Neural progenitor cell (in vitro differentiated cells): Measurements from ENCODE around the gene IL5. TPM values are rescaled to one million over a fixed set of nuclear protein-coding genes. Genes with fewer than 3 reads are reported as not detected.

Source experiments
- DNase-seq: peaks from one replicate; pipeline ENCODE4 v3.0.0-alpha.2; 2016; ENCODE audit warnings: low spot score
- H2AFZ ChIP-seq: fragments of 200-600 bp; sonication (generic); replicated peaks from 2 replicates; pipeline ENCODE4 v1.6.1; 2016; ENCODE audit warnings: antibody characterized with exemption
- H3F3A ChIP-seq: fragments of 200-600 bp; sonication (generic); 2 replicates; pipeline ENCODE4 v1.6.1; 2016; ENCODE audit warnings: antibody characterized with exemption, low read depth
- H3K27ac ChIP-seq: fragments of 200-600 bp; sonication (generic); 2 replicates; pipeline ENCODE4 v1.5.1; 2016; ENCODE audit warnings: mild to moderate bottlenecking
- H3K27me3 ChIP-seq: fragments of 200-600 bp; sonication (generic); 2 replicates; pipeline ENCODE4 v1.6.1; 2016; ENCODE audit warnings: mild to moderate bottlenecking, moderate library complexity
- H3K36me3 ChIP-seq: fragments of 200-600 bp; sonication (generic); 2 replicates; pipeline ENCODE4 v1.5.1; 2016
- H3K4me1 ChIP-seq: fragments of 200-600 bp; sonication (generic); 2 replicates; pipeline ENCODE4 v1.6.1; 2016; ENCODE audit warnings: mixed run types
- H3K4me2 ChIP-seq: fragments of 200-600 bp; sonication (generic); 2 replicates; pipeline ENCODE4 v1.6.1; 2016
- H3K4me3 ChIP-seq: fragments of 200-600 bp; sonication (generic); 2 replicates; pipeline ENCODE4 v1.5.1; 2016
- H3K79me2 ChIP-seq: fragments of 200-600 bp; sonication (generic); 2 replicates; pipeline ENCODE4 v1.6.1; 2016; ENCODE audit warnings: low read depth
- H3K9ac ChIP-seq: fragments of 200-600 bp; sonication (generic); 2 replicates; pipeline ENCODE4 v1.6.1; 2016
- H3K9me3 ChIP-seq: fragments of 200-600 bp; sonication (generic); 2 replicates; pipeline ENCODE4 v1.5.1; 2016; ENCODE audit warnings: low read depth
- H4K20me1 ChIP-seq: fragments of 200-600 bp; sonication (generic); 2 replicates; pipeline ENCODE4 v1.6.1; 2016; ENCODE audit warnings: low read depth
- H3K27ac Mint-ChIP-seq: 3 replicates; pipeline ENCODE4 v1.8.0; 2021; ENCODE audit warnings: mixed read lengths
- H3K27me3 Mint-ChIP-seq: 2 replicates; pipeline ENCODE4 v1.8.0; 2022; ENCODE audit warnings: low read depth, mild to moderate bottlenecking, inconsistent platforms, moderate library complexity, mixed read lengths; ENCODE audit not compliant: insufficient read depth
- H3K36me3 Mint-ChIP-seq: 3 replicates; pipeline ENCODE4 v1.8.0; 2021; ENCODE audit warnings: mixed read lengths
- H3K4me1 Mint-ChIP-seq: 3 replicates; pipeline ENCODE4 v1.8.0; 2021; ENCODE audit warnings: mixed read lengths
- H3K4me3 Mint-ChIP-seq: 3 replicates; pipeline ENCODE4 v1.8.0; 2021; ENCODE audit warnings: mild to moderate bottlenecking, moderate library complexity, mixed read lengths
- H3K9me3 Mint-ChIP-seq: 3 replicates; pipeline ENCODE4 v1.8.0; 2020; ENCODE audit warnings: mixed read lengths
- EZH2 ChIP-seq: fragments of 200-600 bp; sonication (generic); IDR thresholded peaks from 2 replicates; pipeline ENCODE4 v1.6.1; 2017; ENCODE audit warnings: antibody characterized with exemption, mild to moderate bottlenecking, moderate library complexity
- EZH2phosphoT487 ChIP-seq: fragments of 200-600 bp; sonication (generic); IDR thresholded peaks from 2 replicates; pipeline ENCODE4 v1.6.1; 2017; ENCODE audit warnings: antibody characterized with exemption
- total RNA-seq: library from RNA; depleted of rRNA; stranded (reverse); fragments of >200 nt; gene quantifications from 2 replicates; pipeline ENCODE4 v1.2.3, GENCODE V29; 2015; ENCODE audit warnings: low replicate concordance
- TF ChIP-seq, protein P1 (sequence below): fragments of 200-600 bp; sonication (generic); IDR thresholded peaks from 2 replicates; pipeline ENCODE4 v1.5.1; 2017; ENCODE audit warnings: antibody characterized with exemption, mild to moderate bottlenecking

The IL5 gene
- total RNA-seq, 1 donor from 2014 or later, result not detected

GRCh38 chr5:132510076-132510475, 33.2 kb downstream of the IL5 start:
- peaks cover 10% of the 10 kb centered on the region for H3K9me3 Mint-ChIP-seq
- H3K4me2 ChIP-seq, result no peak overlapping the region

GRCh38 chr5:132506094-132506692, 37.1 kb downstream of the IL5 start:
- TF ChIP-seq, protein P1, sequence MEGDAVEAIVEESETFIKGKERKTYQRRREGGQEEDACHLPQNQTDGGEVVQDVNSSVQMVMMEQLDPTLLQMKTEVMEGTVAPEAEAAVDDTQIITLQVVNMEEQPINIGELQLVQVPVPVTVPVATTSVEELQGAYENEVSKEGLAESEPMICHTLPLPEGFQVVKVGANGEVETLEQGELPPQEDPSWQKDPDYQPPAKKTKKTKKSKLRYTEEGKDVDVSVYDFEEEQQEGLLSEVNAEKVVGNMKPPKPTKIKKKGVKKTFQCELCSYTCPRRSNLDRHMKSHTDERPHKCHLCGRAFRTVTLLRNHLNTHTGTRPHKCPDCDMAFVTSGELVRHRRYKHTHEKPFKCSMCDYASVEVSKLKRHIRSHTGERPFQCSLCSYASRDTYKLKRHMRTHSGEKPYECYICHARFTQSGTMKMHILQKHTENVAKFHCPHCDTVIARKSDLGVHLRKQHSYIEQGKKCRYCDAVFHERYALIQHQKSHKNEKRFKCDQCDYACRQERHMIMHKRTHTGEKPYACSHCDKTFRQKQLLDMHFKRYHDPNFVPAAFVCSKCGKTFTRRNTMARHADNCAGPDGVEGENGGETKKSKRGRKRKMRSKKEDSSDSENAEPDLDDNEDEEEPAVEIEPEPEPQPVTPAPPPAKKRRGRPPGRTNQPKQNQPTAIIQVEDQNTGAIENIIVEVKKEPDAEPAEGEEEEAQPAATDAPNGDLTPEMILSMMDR, result peak; percentile 60
- TF ChIP-seq EZH2phosphoT487, result no peak
- no peak for TF ChIP-seq EZH2
- Mint-ChIP-seq H3K36me3 (no peaks in the 10 kb centered on the region), H3K27ac (no peak overlapping the region), H3K4me1 (no peaks in the 10 kb centered on the region), H3K9me3 (no peaks in the 10 kb centered on the region), H3K27me3 (peaks cover 7% of the 10 kb centered on the region), H3K4me3 (no peak overlapping the region)
- Histone ChIP-seq H4K20me1 (no peaks in the 10 kb centered on the region), H3K36me3 (no peaks in the 10 kb centered on the region), H2AFZ (no peak overlapping the region), H3F3A (no peaks in the 10 kb centered on the region), H3K27ac (no peak overlapping the region), H3K9me3 (no peaks in the 10 kb centered on the region), H3K79me2 (no peaks in the 10 kb centered on the region), H3K4me2 (no peak overlapping the region), H3K4me1 (no peaks in the 10 kb centered on the region), H3K4me3 (no peak overlapping the region), H3K9ac (no peak overlapping the region), H3K27me3 (no peaks in the 10 kb centered on the region)
- DNase-seq, result peak; percentile 35

More at GRCh38 chr5:132510076-132510475, 33.2 kb downstream of the IL5 start:
- H3K27ac Mint-ChIP-seq, result no peak overlapping the region
- H3K4me1 Mint-ChIP-seq, result no peaks in the 10 kb centered on the region
- Histone ChIP-seq H3K9me3 (no peaks in the 10 kb centered on the region), H3K27ac (no peak overlapping the region), H3K27me3 (no peaks in the 10 kb centered on the region), H3K79me2 (no peaks in the 10 kb centered on the region), H2AFZ (no peak overlapping the region), H3K9ac (no peak overlapping the region), H3K4me3 (no peak overlapping the region), H4K20me1 (no peaks in the 10 kb centered on the region), H3K4me1 (no peaks in the 10 kb centered on the region), H3K36me3 (peaks cover 3% of the 10 kb centered on the region), H3F3A (no peaks in the 10 kb centered on the region)
- no peak overlapping the region for H3K4me3 Mint-ChIP-seq
- H3K36me3 Mint-ChIP-seq, result no peaks in the 10 kb centered on the region
- TF ChIP-seq EZH2phosphoT487 (no peak), EZH2 (no peak)
- TF ChIP-seq, protein P1, result no peak
- DNase-seq, result no peak
- H3K27me3 Mint-ChIP-seq, result peaks cover 6% of the 10 kb centered on the region

DNA sequence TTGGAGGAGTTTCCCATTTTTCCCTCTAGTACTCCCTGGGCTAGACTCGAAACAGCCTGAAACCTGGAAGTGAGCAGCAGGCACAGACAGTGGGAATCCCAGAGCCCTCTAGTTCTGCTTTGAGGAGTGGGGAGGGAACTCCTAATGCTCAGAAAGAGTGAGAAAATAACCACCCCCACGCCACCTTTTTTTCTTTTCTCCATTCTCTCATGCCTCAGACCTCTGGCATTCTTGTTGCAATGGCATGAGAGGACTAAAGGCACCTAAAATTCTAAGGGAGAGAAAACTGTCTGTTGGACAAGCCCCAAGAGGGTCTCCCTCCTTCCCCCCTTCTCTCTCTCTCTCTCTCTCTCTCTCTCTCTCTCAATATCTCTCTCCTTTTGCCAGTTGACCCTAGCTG, 37.7 kb downstream of the IL5 start:
- H3F3A ChIP-seq, result no peaks in the 10 kb centered on the region
- DNase-seq, result no peak
- TF ChIP-seq, protein P1, result no peak
- TF ChIP-seq EZH2 (no peak), EZH2phosphoT487 (no peak)
- no peak overlapping the region for H3K27ac ChIP-seq
- H3K9me3 ChIP-seq, result no peaks in the 10 kb centered on the region
- no peak overlapping the region for H3K4me3 ChIP-seq
- H3K4me1 ChIP-seq, result no peaks in the 10 kb centered on the region
- H3K36me3 Mint-ChIP-seq, result no peaks in the 10 kb centered on the region
- H3K27me3 ChIP-seq, result no peaks in the 10 kb centered on the region
- H3K4me3 Mint-ChIP-seq, result no peak overlapping the region
- no peaks in the 10 kb centered on the region for H3K79me2 ChIP-seq
- no peaks in the 10 kb centered on the region for H3K36me3 ChIP-seq
- H3K9me3 Mint-ChIP-seq, result no peaks in the 10 kb centered on the region
- no peak overlapping the region for H3K4me2 ChIP-seq
- H3K4me1 Mint-ChIP-seq, result no peaks in the 10 kb centered on the region
- no peak overlapping the region for H3K27ac Mint-ChIP-seq
- no peak overlapping the region for H3K9ac ChIP-seq
- H4K20me1 ChIP-seq, result no peaks in the 10 kb centered on the region
- peaks cover 7% of the 10 kb centered on the region for H3K27me3 Mint-ChIP-seq
- no peak overlapping the region for H2AFZ ChIP-seq
